HG03097 (cell line): ENCODE data around the gene MTR.
A peak's percentile ranks its signal among the peaks of the same experiment; 100 is the strongest.

Experiments
- ATAC-seq: cut with Tn5 transposase; IDR thresholded peaks from one replicate; pipeline ENCODE4 v1.9.1; 2021; ENCODE audit not compliant: unreplicated experiment, low FRiP score

Gene MTR

GRCh38 chr1:236773919-236774318 lies 21.2 kb upstream of the MTR start:
- no peak for ATAC-seq

- ATAC-seq: no peak
Measured at GRCh38 chr1:236774926-236775325, 20.2 kb upstream of the MTR start.

GRCh38 chr1:236779312-236779711 lies 15.8 kb upstream of the MTR start:
- ATAC-seq: no peak

GRCh38 chr1:236785477-236785876 lies 9.6 kb upstream of the MTR start:
- no peak for ATAC-seq

GRCh38 chr1:236786453-236786852 lies 8.6 kb upstream of the MTR start:
- ATAC-seq: no peak

GRCh38 chr1:236794585-236795034 lies 482 bp upstream of the MTR start:
- no peak for ATAC-seq

- ATAC-seq: peak; percentile 27
Measured at GRCh38 chr1:236795757-236796667, 920 bp downstream of the MTR start.

- ATAC-seq: no peak
Measured at GRCh38 chr1:236799001-236799400, 3.9 kb downstream of the MTR start.

- ATAC-seq: no peak
Measured at GRCh38 chr1:236800002-236800620, 5.0 kb downstream of the MTR start.

- no peak for ATAC-seq
Measured at GRCh38 chr1:236800623-236801022, 5.5 kb downstream of the MTR start.

- no peak for ATAC-seq
Measured at GRCh38 chr1:236802264-236802663, 7.2 kb downstream of the MTR start.

GRCh38 chr1:236806634-236807033 lies 11.5 kb downstream of the MTR start:
- no peak for ATAC-seq

- no peak for ATAC-seq
Measured at GRCh38 chr1:236808005-236808404, 12.9 kb downstream of the MTR start.

- ATAC-seq: no peak
Measured at GRCh38 chr1:236808564-236809130, 13.6 kb downstream of the MTR start.

GRCh38 chr1:236809148-236809547 lies 14.1 kb downstream of the MTR start:
- ATAC-seq: no peak

GRCh38 chr1:236810018-236810417 lies 14.9 kb downstream of the MTR start:
- no peak for ATAC-seq

GRCh38 chr1:236812334-236813030 lies 17.4 kb downstream of the MTR start:
- no peak for ATAC-seq

- ATAC-seq: no peak
Measured at GRCh38 chr1:236815941-236816340, 20.8 kb downstream of the MTR start.

GRCh38 chr1:236819856-236820255 lies 24.8 kb downstream of the MTR start:
- ATAC-seq: no peak

GRCh38 chr1:236821091-236821627 lies 26.1 kb downstream of the MTR start:
- no peak for ATAC-seq

- no peak for ATAC-seq
Measured at GRCh38 chr1:236823559-236823958, 28.5 kb downstream of the MTR start.
